Activated T-cell treated with anti-CD3 and anti-CD28 coated beads, Interleukin-2, amount 50 U/mL, for 4 hours (primary cell): ENCODE measurements around the gene MYL3. TPM values are rescaled to one million over a fixed set of nuclear protein-coding genes. Genes with fewer than 3 reads are reported as not detected.
A peak's percentile ranks its signal among the peaks of the same experiment; 100 is the strongest.

ENCODE experiments used
- ATAC-seq, 2 donors: fragments of 200-7000 bp; cut with Tn5 transposase; one replicate each; pipeline ENCODE4 v1.10.0; 2021
- DNase-seq: peaks from one replicate; pipeline ENCODE4 v3.0.0-alpha.2; 2020
- H3K27me3 Mint-ChIP-seq: one replicate; pipeline ENCODE4 v1.8.0; 2021; ENCODE audit warnings: low read depth, mixed read lengths
- H3K36me3 Mint-ChIP-seq: one replicate; pipeline ENCODE4 v1.8.0; 2022; ENCODE audit warnings: mixed read lengths; ENCODE audit not compliant: insufficient read depth
- H3K4me1 Mint-ChIP-seq: one replicate; pipeline ENCODE4 v1.8.0; 2021; ENCODE audit warnings: low read depth, mixed read lengths
- H3K4me3 Mint-ChIP-seq: one replicate; pipeline ENCODE4 v1.8.0; 2021; ENCODE audit warnings: mild to moderate bottlenecking, moderate library complexity, mixed read lengths
- H3K9me3 Mint-ChIP-seq: one replicate; pipeline ENCODE4 v1.8.0; 2021; ENCODE audit warnings: mixed read lengths
- total RNA-seq, 3 donors: library from RNA; stranded (reverse); gene quantifications; one replicate each; pipeline ENCODE4 v1.2.1, GENCODE V29; 2021

MYL3 gene
- total RNA-seq, 3 donors from 2014 or later, result not detected

- Mint-ChIP-seq H3K36me3 (no peaks in the 10 kb centered on the region), H3K4me3 (no peak overlapping the region), H3K9me3 (no peaks in the 10 kb centered on the region), H3K4me1 (peaks cover 7% of the 10 kb centered on the region), H3K27me3 (no peaks in the 10 kb centered on the region)
- DNase-seq, result no peak
- ATAC-seq, result no peak
Observed at GRCh38 chr3:46848271-46849044, 14.8 kb downstream of the MYL3 start.

- peaks cover 6% of the 10 kb centered on the region for H3K9me3 Mint-ChIP-seq
- ATAC-seq (no peak), DNase-seq (no peak)
- H3K36me3 Mint-ChIP-seq, result no peaks in the 10 kb centered on the region
- peaks cover 7% of the 10 kb centered on the region for H3K4me1 Mint-ChIP-seq
- H3K4me3 Mint-ChIP-seq, result no peak overlapping the region
- H3K27me3 Mint-ChIP-seq, result no peaks in the 10 kb centered on the region
Observed at GRCh38 chr3:46847744-46848143, 15.5 kb downstream of the MYL3 start.

GRCh38 chr3:46846624-46847542 lies 16.4 kb downstream of the MYL3 start:
- peaks cover 13% of the 10 kb centered on the region for H3K9me3 Mint-ChIP-seq
- peak overlapping the region; percentile 75 for H3K4me3 Mint-ChIP-seq
- peaks cover 7% of the 10 kb centered on the region for H3K4me1 Mint-ChIP-seq
- no peak for DNase-seq
- H3K27me3 Mint-ChIP-seq, result no peaks in the 10 kb centered on the region
- no peaks in the 10 kb centered on the region for H3K36me3 Mint-ChIP-seq
- ATAC-seq, result no peak

- H3K4me1 Mint-ChIP-seq, result peaks cover 7% of the 10 kb centered on the region
- no peaks in the 10 kb centered on the region for H3K27me3 Mint-ChIP-seq
- ATAC-seq, result peak; percentile 90 to 94
- H3K36me3 Mint-ChIP-seq, result no peaks in the 10 kb centered on the region
- H3K4me3 Mint-ChIP-seq, result peak overlapping the region; percentile 75
- H3K9me3 Mint-ChIP-seq, result peaks cover 21% of the 10 kb centered on the region
- DNase-seq, result peak; percentile 66
Observed at GRCh38 chr3:46845860-46846623, 17.2 kb downstream of the MYL3 start.

GRCh38 chr3:46845397-46845859 lies 17.8 kb downstream of the MYL3 start:
- H3K9me3 Mint-ChIP-seq, result peaks cover 27% of the 10 kb centered on the region
- H3K27me3 Mint-ChIP-seq, result no peaks in the 10 kb centered on the region
- H3K4me1 Mint-ChIP-seq, result peaks cover 7% of the 10 kb centered on the region
- DNase-seq, result no peak
- no peaks in the 10 kb centered on the region for H3K36me3 Mint-ChIP-seq
- peak overlapping the region; percentile 75 for H3K4me3 Mint-ChIP-seq
- ATAC-seq, result peak in 1 of 2 donors; percentile 34

GRCh38 chr3:46844881-46845312 lies 18.3 kb downstream of the MYL3 start:
- H3K9me3 Mint-ChIP-seq, result peaks cover 29% of the 10 kb centered on the region
- no peaks in the 10 kb centered on the region for H3K27me3 Mint-ChIP-seq
- ATAC-seq (no peak), DNase-seq (no peak)
- peak overlapping the region; percentile 75 for H3K4me3 Mint-ChIP-seq
- no peaks in the 10 kb centered on the region for H3K36me3 Mint-ChIP-seq
- H3K4me1 Mint-ChIP-seq, result peaks cover 7% of the 10 kb centered on the region

- H3K36me3 Mint-ChIP-seq, result no peaks in the 10 kb centered on the region
- DNase-seq (no peak), ATAC-seq (no peak)
- H3K9me3 Mint-ChIP-seq, result peaks cover 29% of the 10 kb centered on the region
- H3K4me3 Mint-ChIP-seq, result peak overlapping the region; percentile 33
- H3K27me3 Mint-ChIP-seq, result no peaks in the 10 kb centered on the region
- H3K4me1 Mint-ChIP-seq, result peaks cover 7% of the 10 kb centered on the region
Observed at GRCh38 chr3:46844397-46844796, 18.8 kb downstream of the MYL3 start.

GRCh38 chr3:46843508-46843907 lies 19.7 kb downstream of the MYL3 start:
- Mint-ChIP-seq H3K4me1 (peaks cover 7% of the 10 kb centered on the region), H3K9me3 (peaks cover 38% of the 10 kb centered on the region), H3K27me3 (no peaks in the 10 kb centered on the region), H3K36me3 (peaks cover under 1% of the 10 kb centered on the region), H3K4me3 (no peak overlapping the region)
- ATAC-seq, result no peak
- no peak for DNase-seq

GRCh38 chr3:46840491-46840890 lies 22.8 kb downstream of the MYL3 start:
- Mint-ChIP-seq H3K4me3 (no peak overlapping the region), H3K27me3 (no peaks in the 10 kb centered on the region)
- ATAC-seq, result no peak

GRCh38 chr3:46838301-46838700 lies 24.9 kb downstream of the MYL3 start:
- Mint-ChIP-seq H3K27me3 (no peaks in the 10 kb centered on the region), H3K9me3 (peaks cover 52% of the 10 kb centered on the region), H3K36me3 (peaks cover 4% of the 10 kb centered on the region), H3K4me1 (no peaks in the 10 kb centered on the region), H3K4me3 (no peak overlapping the region)
- DNase-seq, result no peak
- ATAC-seq, result no peak

More at GRCh38 chr3:46840491-46840890, 22.8 kb downstream of the MYL3 start:
- Mint-ChIP-seq H3K36me3 (peaks cover 4% of the 10 kb centered on the region), H3K4me1 (peaks cover 2% of the 10 kb centered on the region), H3K9me3 (peaks cover 52% of the 10 kb centered on the region)
- DNase-seq, result no peak

- no peak overlapping the region for H3K4me3 Mint-ChIP-seq
- no peaks in the 10 kb centered on the region for H3K4me1 Mint-ChIP-seq
- no peaks in the 10 kb centered on the region for H3K27me3 Mint-ChIP-seq
- peaks cover 26% of the 10 kb centered on the region for H3K9me3 Mint-ChIP-seq
- H3K36me3 Mint-ChIP-seq, result peaks cover 4% of the 10 kb centered on the region
- no peak for ATAC-seq
- no peak for DNase-seq
Observed at GRCh38 chr3:46835491-46835890, 27.8 kb downstream of the MYL3 start.

GRCh38 chr3:46835054-46835453 lies 28.2 kb downstream of the MYL3 start:
- ATAC-seq, result no peak
- H3K4me3 Mint-ChIP-seq, result no peak overlapping the region
- H3K9me3 Mint-ChIP-seq, result peaks cover 23% of the 10 kb centered on the region
- DNase-seq, result no peak
- H3K4me1 Mint-ChIP-seq, result peaks cover under 1% of the 10 kb centered on the region
- H3K27me3 Mint-ChIP-seq, result no peaks in the 10 kb centered on the region
- H3K36me3 Mint-ChIP-seq, result peaks cover 4% of the 10 kb centered on the region

GRCh38 chr3:46833346-46834300 lies 29.6 kb downstream of the MYL3 start:
- H3K4me1 Mint-ChIP-seq, result peaks cover 6% of the 10 kb centered on the region
- peaks cover 4% of the 10 kb centered on the region for H3K36me3 Mint-ChIP-seq
- ATAC-seq (no peak), DNase-seq (no peak)
- H3K9me3 Mint-ChIP-seq, result peaks cover 16% of the 10 kb centered on the region
- no peaks in the 10 kb centered on the region for H3K27me3 Mint-ChIP-seq
- no peak overlapping the region for H3K4me3 Mint-ChIP-seq
